Vagina (tissue), 2 donors: ENCODE results near the gene KCNQ2.

Experiments used
- CTCF ChIP-seq, 3 experiments: fragments of 450-650 bp in 2 of 3; fragments of 200-600 bp in 1 of 3; sonication (generic) in 1 of 3; IDR thresholded peaks; one replicate each; pipeline ENCODE4 v1.5.1; 2017 to 2019; ENCODE audit warnings: antibody characterized with exemption in 3 of 3, mild to moderate bottlenecking in 2 of 3, moderate library complexity in 2 of 3
- POLR2A ChIP-seq, 2 donors: fragments of 450-650 bp; IDR thresholded peaks; one replicate each; pipeline ENCODE4 v1.6.1; 2017; ENCODE audit warnings: antibody characterized with exemption in 2 of 2, mild to moderate bottlenecking in 2 of 2, moderate library complexity in 2 of 2
- POLR2AphosphoS5 ChIP-seq, 2 donors: sonication (generic); formaldehyde crosslinking; IDR thresholded peaks; one replicate each; pipeline ENCODE4 v1.9.0; 2017; ENCODE audit warnings: antibody characterized with exemption in 2 of 2, mild to moderate bottlenecking in 2 of 2, low read depth in 1 of 2; ENCODE audit not compliant: insufficient read depth in 1 of 2

GRCh38 chr20:63452341-63452740, 20.1 kb downstream of the KCNQ2 start:
- TF ChIP-seq CTCF (IDR thresholded peaks at IDR 0.05) (no peak), POLR2A (IDR thresholded peaks at IDR 0.05) (no peak), POLR2AphosphoS5 (IDR thresholded peaks at IDR 0.05; ENCODE audit: insufficient read depth in 1 of 2, low read depth in 1 of 2) (no peak)
